Right lobe of liver (tissue), 6 donors: ENCODE data around the gene SEC62. TPM values are rescaled to one million over a fixed set of nuclear protein-coding genes. Genes with fewer than 3 reads are reported as not detected.
A peak's percentile ranks its signal among the peaks of the same experiment; 100 is the strongest.

ENCODE experiments used
- ATAC-seq, 4 donors: fragments of 200-7000 bp; cut with Tn5 transposase; one replicate each; pipeline ENCODE4 v1.9.1; 2020; ENCODE audit warnings: mild to moderate bottlenecking in 4 of 4, moderate library complexity in 4 of 4
- DNase-seq, 3 donors: peaks; one replicate each; pipeline ENCODE4 v3.0.0-alpha.2; 2020
- H3K27ac ChIP-seq, 3 donors: fragments of 200-600 bp; one replicate each; pipeline ENCODE4 v1.8.0; 2022
- H3K27me3 ChIP-seq, 2 donors: fragments of 200-600 bp; one replicate each; pipeline ENCODE4 v1.8.0; 2022
- H3K36me3 ChIP-seq, 4 donors: fragments of 200-600 bp; sonication (generic) in 1 of 4; one replicate each; pipeline versions ENCODE4 v1.5.1 to v1.8.0; 2017 to 2022; ENCODE audit warnings: control low read depth in 1 of 4
- H3K4me1 ChIP-seq, 4 donors: fragments of 200-600 bp; sonication (generic) in 1 of 4; one replicate each; pipeline versions ENCODE4 v1.5.1 to v1.8.0; 2017 to 2022; ENCODE audit warnings: control low read depth in 1 of 4
- H3K4me3 ChIP-seq, 3 donors: fragments of 200-600 bp; one replicate each; pipeline ENCODE4 v1.8.0; 2022
- H3K9me3 ChIP-seq, 4 donors: fragments of 200-600 bp; sonication (generic) in 1 of 4; one replicate each; pipeline versions ENCODE4 v1.5.1 to v1.8.0; 2017 to 2022; ENCODE audit warnings: control low read depth in 1 of 4
- POLR2A ChIP-seq: fragments of 450-650 bp; IDR thresholded peaks from one replicate; pipeline ENCODE4 v1.6.1; 2017; ENCODE audit warnings: antibody characterized with exemption, mild to moderate bottlenecking
- WGBS: methylation state at CpG from one replicate; pipeline ENCODE4 v1.1.6; 2018; ENCODE audit warnings: low coverage, low lambda C conversion rate; ENCODE audit not compliant: insufficient coverage; ENCODE audit errors: missing lambda C conversion rate; 5-methylcytosine and 5-hydroxymethylcytosine counted together
- intact Hi-C, 2 donors: fragments of 100-400 bp; cut with DNase I; formaldehyde crosslinking; loops; one replicate each; pipeline versions ENCODE4 v1.11.2 to v1.14.1; 2022
- total RNA-seq, 6 experiments: library from RNA; depleted of rRNA in 2 of 6; stranded (reverse); fragments of >200 nt in 2 of 6; fragmentation: NEBNext Ultra II Directional in 3 of 6; extraction: Animal tissue kit (Norgen Biotek cat#: 25700) in 3 of 6; gene quantifications; one replicate each; pipeline versions ENCODE4 v1.1.0 to v1.2.4, GENCODE V29; 2016 to 2023
- TF ChIP-seq, protein P1 (sequence below), 4 donors: fragments of 200-600 bp in 3 of 4; fragments of 450-650 bp in 1 of 4; IDR thresholded peaks; one replicate each; pipeline versions ENCODE4 v1.5.1 to v1.8.0; 2016 to 2022; ENCODE audit warnings: antibody characterized with exemption in 4 of 4, mild to moderate bottlenecking in 2 of 4
- donor health status: DM: no; HTN: yes; CAD: no.
- donor health status: DM: no; HTN: no; CAD: no.
- donor health status: DM: no; HTN: no; CAD: no.
- donor health status: DM: no; HTN: yes; CAD: no.
- donor health status: DM: no; HTN: yes; CAD: no.

The SEC62 gene
- total RNA-seq, 6 experiments from 2014 or later = 38.5 to 133 (median 96.5) TPM

DNA sequence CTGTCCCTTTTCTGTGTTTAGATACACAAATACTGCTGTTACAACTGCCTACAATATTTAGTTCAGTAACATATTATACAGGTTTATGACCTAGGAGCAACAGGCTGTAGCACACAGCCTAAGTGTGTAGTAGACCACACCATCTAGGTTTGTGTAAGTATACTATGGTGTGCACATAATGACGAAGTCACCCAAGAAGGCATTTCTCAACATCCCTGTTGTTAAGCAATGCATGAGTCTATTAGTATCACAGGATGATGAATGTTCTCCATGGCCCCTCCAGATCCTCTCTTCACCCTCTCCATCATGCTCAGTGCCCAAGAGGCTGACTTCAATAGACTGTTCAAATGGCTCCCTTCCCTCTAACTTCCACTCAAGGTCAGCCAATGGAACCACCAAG is 14.6 kb upstream of the SEC62 start:
- H3K27ac ChIP-seq = no peak overlapping the region
- H3K36me3 ChIP-seq = no peaks in the 10 kb centered on the region
- TF ChIP-seq, protein P1, sequence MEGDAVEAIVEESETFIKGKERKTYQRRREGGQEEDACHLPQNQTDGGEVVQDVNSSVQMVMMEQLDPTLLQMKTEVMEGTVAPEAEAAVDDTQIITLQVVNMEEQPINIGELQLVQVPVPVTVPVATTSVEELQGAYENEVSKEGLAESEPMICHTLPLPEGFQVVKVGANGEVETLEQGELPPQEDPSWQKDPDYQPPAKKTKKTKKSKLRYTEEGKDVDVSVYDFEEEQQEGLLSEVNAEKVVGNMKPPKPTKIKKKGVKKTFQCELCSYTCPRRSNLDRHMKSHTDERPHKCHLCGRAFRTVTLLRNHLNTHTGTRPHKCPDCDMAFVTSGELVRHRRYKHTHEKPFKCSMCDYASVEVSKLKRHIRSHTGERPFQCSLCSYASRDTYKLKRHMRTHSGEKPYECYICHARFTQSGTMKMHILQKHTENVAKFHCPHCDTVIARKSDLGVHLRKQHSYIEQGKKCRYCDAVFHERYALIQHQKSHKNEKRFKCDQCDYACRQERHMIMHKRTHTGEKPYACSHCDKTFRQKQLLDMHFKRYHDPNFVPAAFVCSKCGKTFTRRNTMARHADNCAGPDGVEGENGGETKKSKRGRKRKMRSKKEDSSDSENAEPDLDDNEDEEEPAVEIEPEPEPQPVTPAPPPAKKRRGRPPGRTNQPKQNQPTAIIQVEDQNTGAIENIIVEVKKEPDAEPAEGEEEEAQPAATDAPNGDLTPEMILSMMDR (IDR thresholded peaks at IDR 0.05) = no peak
- no peak for TF ChIP-seq POLR2A
- ATAC-seq (no peak), DNase-seq (no peak)
- no peaks in the 10 kb centered on the region for H3K4me1 ChIP-seq
- no peaks in the 10 kb centered on the region for H3K9me3 ChIP-seq
- 57% methylated on average over 1 of the region's 1 CpG for WGBS
- intact Hi-C loops = no loop called here
- no peaks in the 10 kb centered on the region for H3K27me3 ChIP-seq
- no peak overlapping the region for H3K4me3 ChIP-seq

GRCh38 chr3:169953462-169954141 is 13.0 kb upstream of the SEC62 start:
- no peak overlapping the region for H3K4me3 ChIP-seq
- H3K27ac ChIP-seq = no peak overlapping the region
- intact Hi-C loops = no loop called here
- 83% methylated on average over 3 of the region's 3 CpGs for WGBS
- no peaks in the 10 kb centered on the region for H3K9me3 ChIP-seq
- H3K36me3 ChIP-seq = no peaks in the 10 kb centered on the region
- H3K27me3 ChIP-seq = no peaks in the 10 kb centered on the region
- TF ChIP-seq, protein P1 (IDR thresholded peaks at IDR 0.05) = no peak
- no peak for TF ChIP-seq POLR2A
- no peaks in the 10 kb centered on the region for H3K4me1 ChIP-seq
- ATAC-seq (no peak), DNase-seq (no peak)

DNA sequence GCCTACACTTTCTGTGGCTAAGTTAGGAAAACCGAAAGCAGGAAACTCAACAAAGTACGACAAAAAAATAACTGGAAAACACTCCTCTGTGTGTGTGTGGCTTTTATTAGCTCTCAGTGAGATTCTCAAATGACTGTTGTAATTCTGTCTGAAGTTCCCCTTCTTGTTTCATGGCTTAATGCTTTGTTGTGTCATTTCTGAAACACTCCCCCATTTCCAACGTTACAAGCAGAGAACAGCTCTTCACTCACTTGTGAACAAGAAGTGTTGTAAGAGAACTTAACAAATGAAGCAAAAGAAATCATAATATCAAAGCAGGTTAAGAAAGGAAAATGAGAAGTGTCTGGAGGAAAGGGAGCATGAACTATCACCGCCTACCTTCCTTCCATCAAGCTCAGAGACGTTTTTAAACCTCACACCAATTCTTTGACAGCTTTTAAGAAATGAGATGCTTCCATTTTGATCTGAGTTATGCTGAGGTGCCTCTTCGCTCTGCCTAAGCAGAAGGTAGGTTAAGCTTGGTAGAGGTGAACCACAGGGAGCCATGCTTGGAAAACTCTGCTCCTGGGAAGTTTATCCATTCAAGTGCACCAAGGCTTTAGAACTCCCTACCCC is 12.4 kb upstream of the SEC62 start:
- Histone ChIP-seq H3K9me3 (no peaks in the 10 kb centered on the region), H3K36me3 (no peaks in the 10 kb centered on the region), H3K4me1 (no peaks in the 10 kb centered on the region), H3K27ac (no peak overlapping the region), H3K27me3 (no peaks in the 10 kb centered on the region), H3K4me3 (no peak overlapping the region)
- DNase-seq = no peak
- TF ChIP-seq POLR2A = no peak
- TF ChIP-seq, protein P1 (IDR thresholded peaks at IDR 0.05) = no peak
- intact Hi-C loops = no loop called here
- ATAC-seq = peak in 3 of 4 donors; percentile 27 to 58 (median 36)
- WGBS = 48% methylated on average over 6 of the region's 6 CpGs

GRCh38 chr3:169955406-169955805 is 11.2 kb upstream of the SEC62 start:
- no peak for ATAC-seq
- TF ChIP-seq, protein P1 (IDR thresholded peaks at IDR 0.05) = no peak
- Histone ChIP-seq H3K4me1 (no peaks in the 10 kb centered on the region), H3K36me3 (no peaks in the 10 kb centered on the region), H3K9me3 (no peaks in the 10 kb centered on the region), H3K4me3 (no peak overlapping the region), H3K27ac (no peak overlapping the region), H3K27me3 (no peaks in the 10 kb centered on the region)
- intact Hi-C loops = no loop called here
- WGBS = 81% methylated on average over 2 of the region's 2 CpGs
- DNase-seq = no peak
